CD4-positive, alpha-beta T cell treated with Interleukin-6 for 4 hours (primary cell): ENCODE data around the gene SHANK3.

ENCODE experiments used
- DNase-seq: peaks from one replicate; pipeline ENCODE4 v3.0.0-alpha.2; 2020; ENCODE audit warnings: mixed read lengths

Gene SHANK3

DNA sequence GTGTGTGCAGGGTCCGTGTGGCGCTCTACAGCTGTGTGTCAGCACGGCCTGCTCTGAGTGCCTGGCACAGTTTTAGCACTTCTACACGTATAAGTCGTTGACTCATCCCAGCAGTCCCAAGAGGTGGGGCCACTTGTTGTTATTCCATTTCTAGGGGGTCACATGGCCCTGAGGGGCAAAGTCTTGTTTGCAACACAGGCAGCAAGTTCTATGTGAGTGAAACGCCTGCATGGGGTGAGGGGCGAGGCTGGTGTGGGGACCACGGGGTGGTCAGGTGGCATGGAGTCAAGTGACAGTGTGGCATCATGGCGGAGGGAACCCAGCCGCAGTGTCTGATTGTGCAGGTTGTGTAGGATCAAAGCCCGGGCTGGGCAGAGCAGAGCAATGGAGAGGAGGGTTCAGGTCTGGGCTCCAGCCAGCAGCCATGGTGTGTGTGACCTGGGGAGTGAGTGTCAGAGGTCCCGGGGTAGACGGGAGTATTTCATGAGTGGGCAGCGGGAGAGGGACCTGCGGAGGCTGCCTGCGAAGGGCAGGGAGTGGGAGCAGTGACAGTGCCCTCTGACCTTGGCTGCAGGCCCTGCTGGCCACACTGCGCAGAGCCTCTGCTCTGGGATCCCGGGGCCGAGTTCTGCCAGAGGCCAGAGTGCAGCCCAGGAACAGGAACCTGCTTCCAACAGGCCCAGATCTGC is 27.9 kb downstream of the SHANK3 start:
- DNase-seq, result no peak

DNA sequence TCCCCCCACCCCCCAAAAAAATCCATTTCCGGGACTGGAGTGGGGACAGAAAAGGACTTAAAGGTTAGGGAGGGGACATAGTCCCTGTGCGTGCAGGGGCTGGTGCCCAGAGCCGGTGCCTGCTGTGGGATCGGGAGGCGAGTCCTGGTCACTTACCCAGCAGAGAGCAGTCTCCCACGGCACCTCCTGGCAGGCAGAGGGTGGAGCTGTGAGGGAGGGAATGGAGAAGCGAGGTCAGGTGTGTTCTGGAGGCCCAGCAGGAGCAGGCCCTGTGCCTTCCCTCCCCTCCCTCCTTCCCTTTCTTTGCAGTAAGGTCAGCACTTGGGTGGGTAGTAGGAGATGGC is 28.4 kb downstream of the SHANK3 start:
- no peak for DNase-seq

DNA sequence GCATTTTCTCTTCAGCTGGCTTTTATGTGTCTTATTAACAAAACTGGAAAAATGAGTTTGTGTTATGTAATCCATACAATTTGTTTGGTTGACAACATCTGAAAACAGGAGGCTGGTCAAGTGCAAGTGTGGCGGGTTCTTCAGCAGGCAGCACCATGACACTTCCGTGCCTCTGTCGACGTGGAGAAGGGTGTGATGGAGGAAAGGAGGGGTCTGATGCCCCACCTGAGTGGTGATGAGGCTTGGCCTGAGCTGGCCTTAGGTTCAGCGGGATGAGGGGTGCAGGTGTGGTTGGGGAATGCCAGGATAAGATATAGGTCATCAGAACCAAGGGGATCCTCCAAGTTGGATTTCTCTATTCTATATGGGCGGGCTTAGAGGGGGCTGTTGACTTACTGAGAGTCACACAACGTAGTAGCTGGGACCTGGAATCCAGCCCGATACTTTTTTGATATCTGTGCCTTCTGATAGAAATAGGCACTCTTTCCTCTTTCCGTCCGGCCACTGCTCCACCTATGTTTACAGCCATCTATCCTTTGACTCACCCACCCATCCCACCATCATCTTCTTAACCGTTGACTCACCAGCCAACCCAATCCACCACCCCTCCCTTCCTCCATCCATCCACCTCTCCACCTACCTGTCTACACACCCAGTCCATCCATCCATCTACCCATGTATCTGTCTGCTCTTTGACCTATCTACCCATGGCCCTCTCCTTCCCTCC is 29.0 kb downstream of the SHANK3 start:
- no peak for DNase-seq

DNA sequence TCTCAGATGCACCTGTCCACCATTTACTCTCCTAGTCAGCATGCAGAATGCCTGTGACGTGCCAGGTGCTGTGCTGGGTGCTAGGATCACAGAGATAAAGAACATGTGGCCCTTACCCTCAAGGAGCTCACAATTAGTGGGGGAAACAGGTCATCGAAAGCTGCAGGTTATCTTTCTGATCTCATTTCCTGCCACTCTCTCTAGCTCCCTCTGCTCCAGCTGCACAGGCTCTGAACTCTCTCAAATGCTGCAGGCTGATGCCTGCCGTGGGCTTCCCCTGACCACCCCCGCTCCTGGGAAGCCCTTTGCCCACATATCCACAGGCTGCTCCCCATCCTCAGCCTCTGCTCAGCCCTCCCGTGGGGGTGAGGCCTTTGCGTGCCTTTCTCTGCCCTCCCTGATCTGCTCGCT is 29.6 kb downstream of the SHANK3 start:
- no peak for DNase-seq

DNA sequence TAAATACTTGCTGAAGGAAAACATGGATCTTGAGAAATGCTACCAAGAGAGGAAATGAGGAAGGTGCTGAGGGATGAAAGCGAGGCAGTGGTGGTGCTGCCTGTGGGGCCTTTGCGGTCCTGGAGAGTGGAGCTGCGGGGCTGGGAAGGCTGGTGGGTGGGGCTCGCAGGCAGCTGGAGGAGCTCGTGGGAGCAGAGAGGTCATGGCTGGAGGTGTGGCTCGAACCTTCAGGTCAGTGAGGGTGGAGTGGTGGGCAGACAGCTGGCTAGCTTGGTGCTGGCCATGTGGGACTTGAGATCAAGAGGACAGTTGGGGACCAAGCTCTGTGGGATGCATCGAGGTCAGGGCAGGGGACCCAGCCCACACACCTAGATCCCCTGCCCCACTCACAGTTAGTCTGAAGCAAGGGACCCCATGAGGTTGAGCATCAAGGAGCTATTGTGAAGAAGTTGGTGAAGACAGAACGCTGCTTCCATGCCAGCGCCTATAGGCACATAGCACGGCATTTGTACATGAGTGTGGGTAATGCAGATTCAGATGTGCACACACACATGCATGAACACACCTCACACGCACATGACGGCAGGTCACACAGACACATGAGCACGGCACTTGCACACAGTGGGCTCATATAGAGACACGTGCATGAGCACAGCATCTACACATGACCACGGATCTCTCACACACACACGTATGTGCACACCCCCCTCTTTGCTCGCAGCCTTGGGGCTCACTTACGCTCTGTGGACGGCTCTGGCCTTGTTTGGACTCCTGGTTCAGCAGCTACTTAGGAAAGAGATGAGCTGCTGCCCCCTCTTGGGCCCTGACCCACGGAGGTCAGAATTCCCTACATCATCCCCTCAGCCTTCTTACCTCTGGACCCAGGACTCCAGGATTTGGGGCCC is 30.4 kb downstream of the SHANK3 start:
- no peak for DNase-seq

DNA sequence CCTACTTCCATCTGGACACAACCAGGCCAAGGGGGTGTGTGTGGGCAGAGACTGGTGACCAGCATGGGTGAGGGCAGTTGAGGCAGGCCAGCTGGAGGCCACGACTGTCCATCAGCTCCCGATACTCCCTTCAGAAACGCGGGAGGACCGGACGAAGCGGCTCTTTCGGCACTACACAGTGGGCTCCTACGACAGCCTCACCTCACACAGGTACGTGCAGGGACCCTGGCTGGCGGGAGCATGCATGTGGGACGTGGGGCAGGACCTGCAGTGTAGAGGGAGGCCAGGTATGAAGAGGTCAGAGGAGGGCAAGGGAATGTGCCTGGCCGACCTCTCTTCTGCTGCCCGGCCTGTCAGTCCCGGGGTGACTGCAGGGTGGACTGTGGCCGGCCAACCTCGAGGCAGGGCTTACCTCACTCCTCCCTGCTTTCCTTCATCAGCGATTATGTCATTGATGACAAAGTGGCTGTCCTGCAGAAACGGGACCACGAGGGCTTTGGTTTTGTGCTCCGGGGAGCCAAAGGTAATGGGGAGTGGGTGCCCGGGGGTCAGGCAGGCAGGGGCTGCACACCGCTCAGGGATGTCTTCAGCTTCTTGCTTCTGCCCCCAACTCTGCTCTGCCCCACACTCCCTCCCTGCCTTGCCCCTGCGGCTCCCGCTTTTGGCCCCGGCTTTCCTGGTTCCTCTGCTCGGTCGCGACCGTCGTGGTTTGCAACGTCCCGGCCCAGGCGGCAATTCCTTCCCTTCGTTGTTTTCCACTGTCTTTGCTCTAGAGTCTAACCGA is 31.3 kb downstream of the SHANK3 start:
- DNase-seq, result no peak

DNA sequence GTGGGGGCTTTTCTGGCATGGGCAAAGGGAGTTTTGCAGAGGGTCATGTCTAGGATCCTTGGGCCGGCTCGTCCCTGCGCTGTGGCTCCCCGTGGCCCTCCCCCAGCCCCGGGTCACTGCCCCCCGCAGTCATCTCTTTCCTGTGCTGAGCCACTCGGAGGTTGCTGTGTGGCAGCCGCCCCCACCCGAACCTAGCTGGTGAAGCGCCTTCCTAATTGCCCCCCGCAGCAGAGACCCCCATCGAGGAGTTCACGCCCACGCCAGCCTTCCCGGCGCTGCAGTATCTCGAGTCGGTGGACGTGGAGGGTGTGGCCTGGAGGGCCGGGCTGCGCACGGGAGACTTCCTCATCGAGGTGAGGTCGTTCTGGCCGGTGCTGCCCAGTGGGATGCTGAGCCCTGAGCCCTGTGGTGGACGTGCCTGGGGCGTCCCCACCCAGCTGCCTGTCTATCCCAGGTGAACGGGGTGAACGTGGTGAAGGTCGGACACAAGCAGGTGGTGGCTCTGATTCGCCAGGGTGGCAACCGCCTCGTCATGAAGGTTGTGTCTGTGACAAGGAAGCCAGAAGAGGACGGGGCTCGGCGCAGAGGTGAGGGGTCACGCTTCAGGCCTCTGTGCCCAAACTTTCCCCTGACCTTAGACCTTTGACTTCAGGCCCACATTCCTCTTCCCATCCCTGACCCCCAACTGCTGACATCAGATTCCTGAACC is 32.0 kb downstream of the SHANK3 start:
- no peak for DNase-seq

DNA sequence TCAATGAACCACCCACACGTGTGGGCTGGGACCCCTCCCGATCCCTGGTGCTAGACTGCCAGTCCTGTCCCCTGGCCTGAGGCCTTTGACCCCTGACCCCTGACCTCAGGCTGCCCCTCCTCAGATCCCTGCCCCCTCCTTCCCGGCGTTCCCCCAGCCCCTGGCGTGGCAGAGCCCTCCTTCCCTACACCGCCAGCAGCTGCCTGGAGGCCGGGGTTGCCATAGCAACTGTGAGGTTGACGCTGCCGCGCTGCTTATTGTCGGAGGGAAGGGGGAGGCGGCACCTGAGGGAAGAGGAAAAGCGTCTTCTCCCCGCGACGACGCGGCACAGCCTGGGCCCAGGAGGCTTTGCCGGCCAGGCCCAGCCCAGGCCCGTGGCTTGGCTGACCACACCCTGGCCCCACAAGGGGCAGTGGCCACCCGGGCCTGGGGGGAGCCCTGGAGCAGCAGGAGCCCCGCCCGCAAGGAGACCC is 32.6 kb downstream of the SHANK3 start:
- no peak for DNase-seq

DNA sequence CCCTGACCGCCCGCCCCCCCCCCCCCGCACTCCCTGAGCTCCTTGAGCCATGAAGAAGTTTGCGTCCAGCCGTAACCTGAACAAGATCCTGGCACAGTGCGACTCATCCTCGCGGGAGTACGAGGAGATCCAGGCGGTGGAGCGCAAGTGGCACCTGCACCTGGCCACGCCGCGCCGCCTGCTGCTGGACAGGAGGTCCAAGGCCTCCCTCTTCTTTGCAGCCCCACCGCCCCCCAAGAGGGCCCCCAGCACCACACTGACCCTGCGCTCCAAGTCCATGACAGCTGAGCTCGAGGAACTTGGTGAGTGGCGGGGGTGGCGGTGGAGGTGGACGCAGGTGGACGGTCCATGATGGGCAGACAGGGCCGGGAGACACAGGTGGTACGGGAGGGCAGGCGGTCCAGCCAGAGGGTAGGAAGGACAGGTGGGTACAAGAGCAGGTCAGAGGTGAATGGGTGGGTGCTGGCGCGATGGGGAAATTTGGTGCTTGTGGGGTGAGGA is 33.3 kb downstream of the SHANK3 start:
- no peak for DNase-seq

DNA sequence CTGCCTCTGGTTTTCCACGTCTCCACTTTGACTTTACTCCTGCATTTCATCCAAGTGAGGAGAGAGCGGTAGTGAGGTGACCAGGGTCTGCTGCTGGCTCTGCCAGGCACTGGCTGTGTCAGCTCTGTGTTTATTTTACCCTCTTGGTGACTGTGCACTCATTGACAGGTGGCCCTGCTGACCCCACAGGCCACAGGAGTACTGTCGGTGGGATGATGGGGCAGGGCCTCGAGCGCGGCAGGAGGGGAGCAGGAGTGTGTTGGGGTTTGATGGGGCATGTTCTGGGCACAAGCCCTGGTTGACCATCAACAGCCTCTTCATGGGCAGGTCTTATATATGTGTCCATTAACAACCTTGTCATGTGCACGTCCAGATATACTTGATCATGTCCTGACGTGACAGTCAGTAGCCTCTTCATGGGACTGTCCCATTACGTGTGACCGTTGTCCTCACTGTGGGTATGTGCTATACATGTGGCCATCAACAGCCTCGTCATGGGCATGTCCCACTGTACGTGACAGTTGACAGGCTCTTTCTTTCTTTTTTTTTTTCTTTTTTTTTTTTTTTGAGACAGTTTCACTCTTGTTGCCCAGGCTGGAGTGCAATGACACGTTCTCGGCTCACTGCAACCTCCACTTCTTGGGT is 34.0 kb downstream of the SHANK3 start:
- DNase-seq, result no peak

DNA sequence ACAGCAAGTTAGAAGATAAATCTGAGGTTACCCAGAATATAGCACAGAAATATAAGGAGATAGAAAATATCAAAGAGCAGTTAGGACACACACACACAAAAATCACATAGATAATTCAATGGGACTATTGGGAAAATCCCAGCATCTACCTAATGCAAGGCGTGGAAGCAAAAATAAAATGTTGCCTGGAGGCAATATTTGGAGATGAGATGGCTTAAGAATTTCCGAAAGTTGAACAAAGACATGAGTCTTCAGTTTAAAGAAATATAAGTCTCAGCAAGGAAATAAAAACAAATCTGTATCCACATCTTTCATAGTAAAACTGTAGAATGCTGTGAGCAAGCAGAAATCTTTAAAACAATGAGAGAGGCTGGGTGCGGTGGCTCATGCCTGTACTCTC is 35.9 kb downstream of the SHANK3 start:
- no peak for DNase-seq

DNA sequence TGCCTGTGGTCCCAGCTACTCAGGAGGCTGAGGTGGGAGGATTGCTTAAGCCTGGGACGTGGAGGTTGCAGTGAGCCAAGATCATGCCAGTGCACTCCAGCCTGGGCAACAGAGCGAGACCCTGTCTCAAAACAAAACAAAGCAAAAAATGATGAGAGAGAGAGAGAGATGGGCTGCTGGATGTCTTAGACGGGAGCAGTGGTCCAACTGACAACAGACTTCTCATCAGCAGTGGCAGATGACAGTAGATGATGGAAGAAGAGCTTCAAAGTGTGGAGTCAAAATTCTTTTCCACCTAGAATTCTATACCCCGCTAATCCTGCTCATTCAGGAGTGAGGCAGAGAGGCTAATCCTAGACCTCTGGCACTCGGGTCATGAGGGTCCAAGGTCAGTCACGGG is 36.4 kb downstream of the SHANK3 start:
- DNase-seq, result no peak

DNA sequence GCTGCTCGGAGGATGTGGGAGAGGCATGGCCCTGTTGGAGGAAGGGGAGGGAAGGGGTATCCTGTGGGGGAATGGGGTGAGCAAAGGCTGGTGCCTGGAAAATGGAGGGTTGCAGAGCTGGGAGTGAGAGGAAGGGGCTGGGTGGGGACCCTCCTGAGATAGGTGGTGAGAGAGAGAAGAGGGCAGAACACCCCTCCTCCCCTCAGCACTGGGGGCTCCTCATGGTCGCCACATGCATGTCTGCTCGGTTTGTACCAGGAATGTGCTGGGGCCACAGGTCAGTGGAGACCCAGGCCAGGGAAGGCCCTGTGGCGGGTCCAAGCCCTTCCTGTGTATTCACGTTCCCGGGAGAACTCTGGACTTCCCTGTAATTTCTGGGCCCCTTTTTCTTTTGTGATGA is 37.6 kb downstream of the SHANK3 start:
- DNase-seq, result no peak

DNA sequence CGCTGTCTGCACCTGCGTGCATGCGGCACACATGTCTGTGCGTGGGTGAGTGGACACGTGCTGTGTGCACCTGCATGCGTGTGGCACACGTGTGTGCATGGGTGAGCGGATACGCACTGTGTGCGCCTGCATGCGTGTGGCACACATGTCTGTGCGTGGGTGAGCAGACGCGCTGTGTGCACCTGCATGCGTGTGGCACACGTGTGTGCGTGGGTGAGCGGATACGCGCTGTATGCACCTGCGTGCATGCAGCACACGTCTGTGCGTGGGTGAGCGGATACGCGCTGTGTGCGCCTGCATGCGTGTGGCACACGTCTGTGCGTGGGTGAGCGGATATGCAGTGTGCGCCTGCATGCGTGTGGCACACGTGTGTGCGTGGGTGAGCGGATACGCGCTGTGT is 38.3 kb downstream of the SHANK3 start:
- DNase-seq, result no peak

DNA sequence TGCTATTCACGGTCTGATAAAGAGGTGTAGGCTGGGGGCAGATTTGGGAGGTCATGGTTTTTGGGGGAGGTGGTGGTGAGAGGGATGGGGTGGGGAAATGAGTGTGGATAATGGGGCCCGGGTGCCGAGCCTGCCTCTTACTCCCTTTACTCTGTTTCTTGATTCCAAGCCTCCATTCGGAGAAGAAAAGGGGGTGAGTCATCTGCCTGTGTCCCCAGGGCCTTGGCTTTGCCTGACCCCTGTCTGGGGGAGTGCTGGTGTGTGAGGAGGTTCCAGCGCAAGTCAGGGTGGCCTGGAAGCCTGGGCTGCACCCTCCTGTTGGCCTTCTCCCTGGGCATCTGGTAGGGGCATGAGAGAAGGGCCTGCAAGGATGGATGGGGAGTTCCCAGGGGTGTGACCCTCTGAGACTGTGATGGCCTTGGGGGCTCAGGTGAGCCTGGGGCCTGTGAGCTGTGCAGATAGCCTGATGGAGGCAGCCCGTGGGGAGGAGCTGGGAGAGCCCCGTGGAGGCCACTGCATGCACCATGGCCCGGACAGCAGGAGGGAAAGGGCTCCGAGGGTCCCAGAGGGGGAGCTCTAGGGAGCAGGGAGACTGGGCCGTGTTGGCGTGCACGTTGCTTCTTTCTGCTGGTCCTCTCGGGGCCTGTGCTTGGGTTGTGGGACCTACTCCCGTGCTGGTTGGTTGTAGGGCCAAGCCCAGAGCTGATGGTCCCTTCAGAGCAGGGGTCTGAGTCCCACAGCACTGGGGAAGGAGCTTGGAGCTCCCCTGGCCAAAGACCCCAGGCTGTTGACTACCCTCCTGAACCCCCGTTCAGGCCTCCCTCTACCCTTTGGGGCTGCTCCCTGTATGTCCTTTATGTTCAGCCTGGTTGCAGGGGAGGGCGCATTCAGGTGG is 39.1 kb downstream of the SHANK3 start:
- DNase-seq, result no peak

DNA sequence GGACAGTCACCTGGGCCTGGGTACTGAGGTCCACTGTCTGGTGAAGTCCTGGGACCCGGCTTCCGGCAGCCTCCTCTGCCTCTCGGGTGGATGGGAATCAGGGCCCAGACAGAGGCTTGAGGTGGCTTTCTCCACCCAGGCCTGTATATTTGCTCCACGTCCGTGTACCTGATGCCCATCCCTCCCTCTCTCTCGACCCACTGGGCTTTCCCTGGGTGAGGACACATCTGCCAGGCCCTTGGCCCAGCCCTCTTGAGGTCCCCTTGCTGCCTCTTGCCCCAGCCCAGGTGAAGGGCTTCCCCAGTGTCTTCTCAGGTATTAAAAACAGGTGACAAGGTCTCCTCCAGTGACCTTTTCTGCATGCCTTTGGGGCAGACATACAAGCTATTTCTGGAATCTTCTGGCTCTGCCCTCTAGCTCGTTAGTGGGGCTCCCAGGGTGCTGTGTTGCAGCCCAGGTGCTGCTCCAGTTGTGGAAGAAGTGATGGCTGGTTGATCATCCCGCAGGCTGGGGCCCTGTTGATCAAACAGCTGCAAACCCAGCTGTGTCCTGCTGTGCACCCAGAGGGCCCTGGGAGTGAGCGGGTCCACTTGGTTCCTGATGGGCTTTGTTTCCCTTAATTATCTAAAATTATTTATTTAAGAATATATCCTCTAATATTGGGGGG is 39.9 kb downstream of the SHANK3 start:
- DNase-seq, result no peak

DNA sequence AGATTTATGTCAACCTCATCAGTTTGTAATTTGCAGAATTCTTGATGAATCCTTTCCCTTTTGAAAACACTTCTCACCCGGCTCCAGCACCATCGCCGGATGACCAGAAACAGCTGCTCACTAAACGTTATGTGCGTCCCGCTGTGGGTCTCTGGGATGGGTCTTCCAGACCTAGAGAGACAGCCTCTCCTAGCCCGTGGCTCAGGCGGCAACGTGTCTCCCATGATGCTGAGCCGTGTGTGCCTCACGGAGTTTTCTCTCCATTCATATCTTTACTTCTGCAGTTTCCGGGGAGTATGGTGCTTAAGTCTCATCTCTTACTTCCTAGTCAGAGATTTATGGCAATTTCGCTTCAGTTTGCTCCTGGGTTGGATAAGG is 40.4 kb downstream of the SHANK3 start:
- no peak for DNase-seq

DNA sequence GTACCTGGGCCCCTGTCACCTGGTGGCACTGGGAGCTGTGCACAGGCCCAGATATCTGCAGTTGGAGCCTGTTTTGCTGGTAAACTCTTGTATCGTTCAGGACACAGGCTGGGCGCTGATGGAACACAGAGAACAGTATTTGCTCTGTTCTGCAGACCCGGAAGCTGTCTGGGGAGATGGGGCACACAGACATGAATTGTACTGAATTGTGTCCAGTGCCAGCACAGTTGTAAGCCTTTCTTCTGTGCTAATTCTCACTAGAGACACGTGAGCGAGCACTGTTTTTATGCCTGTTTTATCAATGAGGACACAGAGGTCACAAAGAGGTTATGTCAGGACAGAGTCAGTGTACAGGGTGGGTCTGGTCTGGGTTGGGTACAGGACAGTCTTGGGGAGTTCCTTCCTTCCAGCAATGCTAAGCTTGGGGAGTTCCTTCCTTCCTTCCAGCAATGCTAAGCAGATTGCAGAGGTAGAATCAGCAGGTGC is 41.0 kb downstream of the SHANK3 start:
- DNase-seq, result no peak

DNA sequence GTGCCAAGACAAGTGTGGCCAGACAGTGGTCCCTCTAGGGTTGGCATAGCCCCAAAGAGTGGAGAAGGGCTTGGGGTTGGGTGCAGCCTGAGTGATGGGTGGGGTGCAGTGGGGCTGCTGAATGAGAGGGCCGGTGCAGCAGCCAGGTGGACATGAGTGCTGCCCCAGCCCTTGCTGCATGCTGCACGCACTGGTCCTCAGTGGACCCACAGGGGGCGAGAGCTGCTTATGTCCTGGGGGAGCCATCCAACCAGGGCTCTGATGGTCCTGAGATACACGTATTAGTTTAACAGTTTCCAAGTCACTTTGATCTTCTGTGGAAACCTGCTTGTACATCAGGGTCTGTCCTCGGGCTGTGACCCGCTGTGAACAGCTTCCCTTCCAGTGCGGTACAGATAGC is 41.5 kb downstream of the SHANK3 start:
- no peak for DNase-seq
